Right lobe of liver (tissue), 4 donors: ENCODE measurements around the gene CLN3.

ENCODE experiments used
- POLR2A ChIP-seq: fragments of 450-650 bp; IDR thresholded peaks from one replicate; pipeline ENCODE4 v1.6.1; 2017; ENCODE audit warnings: antibody characterized with exemption, mild to moderate bottlenecking
- TF ChIP-seq, protein P1 (sequence below), 4 donors: fragments of 200-600 bp in 3 of 4; fragments of 450-650 bp in 1 of 4; IDR thresholded peaks; one replicate each; pipeline versions ENCODE4 v1.5.1 to v1.8.0; 2016 to 2022; ENCODE audit warnings: antibody characterized with exemption in 4 of 4, mild to moderate bottlenecking in 2 of 4
- donor health status: DM: no; HTN: no; CAD: no.
- donor health status: DM: no; HTN: no; CAD: no.
- donor health status: DM: no; HTN: yes; CAD: no.

DNA sequence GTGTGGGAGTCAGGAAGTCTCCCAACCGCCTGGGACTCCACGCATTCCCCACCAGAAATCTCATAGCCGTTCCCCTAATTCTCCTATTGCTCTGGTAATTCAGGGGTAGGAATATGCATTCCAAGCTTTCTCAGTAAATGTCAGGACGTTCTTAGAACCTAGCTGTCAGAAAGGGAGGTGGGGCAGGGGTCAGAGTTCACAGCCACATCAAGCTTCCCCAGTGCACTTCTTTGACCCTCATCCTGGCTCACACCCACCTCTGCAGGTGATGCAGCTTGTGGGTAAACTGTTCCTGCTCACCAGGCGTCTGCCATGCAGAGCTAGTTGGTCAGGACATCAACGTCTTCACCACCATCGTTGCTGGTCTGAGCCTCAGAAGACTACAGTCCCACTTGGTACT, 28.8 kb upstream of the CLN3 start:
- TF ChIP-seq, protein P1, sequence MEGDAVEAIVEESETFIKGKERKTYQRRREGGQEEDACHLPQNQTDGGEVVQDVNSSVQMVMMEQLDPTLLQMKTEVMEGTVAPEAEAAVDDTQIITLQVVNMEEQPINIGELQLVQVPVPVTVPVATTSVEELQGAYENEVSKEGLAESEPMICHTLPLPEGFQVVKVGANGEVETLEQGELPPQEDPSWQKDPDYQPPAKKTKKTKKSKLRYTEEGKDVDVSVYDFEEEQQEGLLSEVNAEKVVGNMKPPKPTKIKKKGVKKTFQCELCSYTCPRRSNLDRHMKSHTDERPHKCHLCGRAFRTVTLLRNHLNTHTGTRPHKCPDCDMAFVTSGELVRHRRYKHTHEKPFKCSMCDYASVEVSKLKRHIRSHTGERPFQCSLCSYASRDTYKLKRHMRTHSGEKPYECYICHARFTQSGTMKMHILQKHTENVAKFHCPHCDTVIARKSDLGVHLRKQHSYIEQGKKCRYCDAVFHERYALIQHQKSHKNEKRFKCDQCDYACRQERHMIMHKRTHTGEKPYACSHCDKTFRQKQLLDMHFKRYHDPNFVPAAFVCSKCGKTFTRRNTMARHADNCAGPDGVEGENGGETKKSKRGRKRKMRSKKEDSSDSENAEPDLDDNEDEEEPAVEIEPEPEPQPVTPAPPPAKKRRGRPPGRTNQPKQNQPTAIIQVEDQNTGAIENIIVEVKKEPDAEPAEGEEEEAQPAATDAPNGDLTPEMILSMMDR (IDR thresholded peaks at IDR 0.05) = no peak
- no peak for TF ChIP-seq POLR2A
